IPS-20b (cell line): ENCODE data around the gene USE1.
A peak's percentile ranks its signal among the peaks of the same experiment; 100 is the strongest.

Experiments used
- H3K27ac ChIP-seq: one replicate; pipeline ENCODE4 v1.5.1; 2013; ENCODE audit warnings: low read length
- H3K27me3 ChIP-seq: 2 replicates; pipeline ENCODE4 v1.6.1; 2013; ENCODE audit warnings: mild to moderate bottlenecking, low read length, inconsistent platforms; ENCODE audit not compliant: insufficient read depth
- H3K36me3 ChIP-seq: 2 replicates; pipeline ENCODE4 v1.6.1; 2013; ENCODE audit warnings: low read depth, mild to moderate bottlenecking, inconsistent platforms, low read length, moderate library complexity; ENCODE audit not compliant: insufficient read depth
- H3K4me1 ChIP-seq: 2 replicates; pipeline ENCODE4 v1.6.1; 2013; ENCODE audit warnings: mild to moderate bottlenecking, control low read depth, inconsistent platforms, low read length, moderate library complexity; ENCODE audit not compliant: insufficient read depth
- H3K4me3 ChIP-seq: 2 replicates; pipeline ENCODE4 v1.5.1; 2013; ENCODE audit warnings: mild to moderate bottlenecking, low read length, inconsistent platforms
- H3K9ac ChIP-seq: 2 replicates; pipeline ENCODE4 v1.6.1; 2013; ENCODE audit warnings: low read depth, mild to moderate bottlenecking, inconsistent platforms, low read length, moderate library complexity
- H3K9me3 ChIP-seq: 2 replicates; pipeline ENCODE4 v1.6.1; 2013; ENCODE audit warnings: mild to moderate bottlenecking, low read depth, low read length, inconsistent platforms; ENCODE audit not compliant: insufficient read depth

Gene USE1

DNA sequence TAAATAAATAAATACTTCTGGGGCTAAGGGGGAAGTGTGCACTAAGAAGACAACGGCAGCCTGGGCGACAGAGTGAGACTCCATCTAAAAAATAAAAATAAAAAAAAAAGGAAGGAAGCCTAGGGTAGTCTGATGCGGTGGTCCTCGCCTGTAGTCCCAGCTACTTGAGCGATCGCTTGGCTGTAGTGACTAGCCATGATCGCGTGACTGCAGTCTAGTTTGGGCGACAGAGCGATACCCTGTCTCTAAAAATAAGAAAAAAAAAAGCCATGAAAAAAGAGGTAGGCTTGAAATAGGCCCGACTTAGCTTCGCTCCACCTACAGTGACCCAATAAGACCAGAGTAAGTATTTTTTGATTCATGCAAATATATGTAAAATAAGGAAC is 51.4 kb downstream of the USE1 start:
- Histone ChIP-seq H3K9ac (no peak overlapping the region), H3K9me3 (no peaks in the 10 kb centered on the region), H3K4me3 (peak overlapping the region; percentile 12; the same call in 1 of the 2 replicates), H3K36me3 (peaks cover 18% of the 10 kb centered on the region), H3K27me3 (no peaks in the 10 kb centered on the region), H3K4me1 (peaks cover 4% of the 10 kb centered on the region; the same call in 1 of the 2 replicates), H3K27ac (no peak overlapping the region)

DNA sequence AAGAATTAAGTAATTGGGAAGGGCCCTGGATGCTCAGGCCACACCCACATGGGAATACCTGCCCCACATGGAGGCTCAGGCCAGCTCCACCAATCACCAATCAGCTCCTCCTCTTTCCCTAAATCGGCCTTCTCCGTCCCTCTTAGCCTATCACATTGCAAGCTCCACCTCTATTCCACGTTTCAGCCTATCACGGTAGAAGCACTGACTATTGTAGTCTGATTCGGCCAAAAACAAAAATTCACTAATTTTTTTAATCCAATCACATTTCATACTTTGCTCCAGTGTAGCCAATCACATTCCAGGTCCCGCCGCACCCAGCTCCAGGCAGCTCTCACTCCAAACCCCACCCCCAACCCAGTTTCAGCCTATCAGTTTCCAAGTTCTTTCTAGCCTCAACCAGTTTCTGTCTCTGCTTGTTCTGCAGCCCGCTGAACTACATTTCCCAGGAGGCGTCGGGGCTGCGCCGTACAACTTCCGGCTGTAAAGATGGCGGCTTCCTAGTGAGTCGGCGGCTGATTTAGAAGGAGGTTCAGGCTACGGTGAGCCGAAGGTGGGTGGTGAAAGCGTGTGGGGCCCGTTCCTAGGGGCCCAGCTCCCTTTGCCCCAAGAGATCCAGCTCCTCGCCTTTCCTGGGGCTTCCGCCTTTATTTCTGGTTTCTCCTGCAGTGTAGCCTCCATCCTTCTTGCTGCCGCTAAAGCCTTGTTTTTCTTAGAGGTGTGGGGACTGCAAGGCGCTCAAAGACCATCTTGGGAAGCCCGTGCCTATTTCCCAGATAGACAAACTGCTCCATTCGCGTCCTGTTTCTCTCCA is 52.0 kb downstream of the USE1 start, which contains the start of gene BABAM1:
Gene BABAM1 (plus strand): TSS at position 469 of the 814 bp plus-strand sequence. CDS start 1,364 bp downstream, outside the sequence.
- Histone ChIP-seq H3K27ac (peak within 1 kb of the TSS; percentile 45), H3K9ac (peak within 1 kb of the TSS; percentile 97), H3K4me3 (peak within 1 kb of the TSS; percentile 99), H3K9me3 (no peaks in the 10 kb centered on the region), H3K36me3 (peaks cover 24% of the 10 kb centered on the region), H3K4me1 (peaks cover 4% of the 10 kb centered on the region; the same call in 1 of the 2 replicates), H3K27me3 (no peaks in the 10 kb centered on the region)

DNA sequence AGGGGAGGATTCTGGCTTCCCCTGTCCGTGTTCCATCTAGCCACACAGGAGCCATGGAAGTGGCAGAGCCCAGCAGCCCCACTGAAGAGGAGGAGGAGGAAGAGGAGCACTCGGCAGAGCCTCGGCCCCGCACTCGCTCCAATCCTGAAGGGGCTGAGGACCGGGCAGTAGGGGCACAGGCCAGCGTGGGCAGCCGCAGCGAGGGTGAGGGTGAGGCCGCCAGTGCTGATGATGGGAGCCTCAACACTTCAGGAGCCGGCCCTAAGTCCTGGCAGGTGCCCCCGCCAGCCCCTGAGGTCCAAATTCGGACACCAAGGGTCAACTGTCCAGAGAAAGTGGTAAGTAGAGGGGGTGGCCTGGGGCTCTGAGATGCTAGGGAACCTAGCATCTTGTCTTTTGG is 53.6 kb downstream of the USE1 start:
- no peak overlapping the region for H3K9ac ChIP-seq
- H3K4me1 ChIP-seq, result peaks cover 4% of the 10 kb centered on the region; the same call in 1 of the 2 replicates
- peaks cover 31% of the 10 kb centered on the region for H3K36me3 ChIP-seq
- no peak overlapping the region for H3K4me3 ChIP-seq
- H3K27ac ChIP-seq, result no peak overlapping the region
- H3K9me3 ChIP-seq, result no peaks in the 10 kb centered on the region
- H3K27me3 ChIP-seq, result no peaks in the 10 kb centered on the region
